ENCODE measurements around the gene CORO7.

Gene CORO7

GRCh38 chr16:4317532-4318450 is 98.6 kb downstream of the CORO7 start:
- no peak for TF ChIP-seq CTCF (IDR thresholded peaks at IDR 0.05; ENCODE audit: low read depth, low read length)
- DNase-seq (ENCODE audit: extremely low read depth, low read depth): no peak

- TF ChIP-seq CTCF (IDR thresholded peaks at IDR 0.05; ENCODE audit: low read depth, low read length): no peak
- DNase-seq (ENCODE audit: extremely low read depth, low read depth): no peak
These were observed 99.4 kb downstream of the CORO7 start for GRCh38 chr16:4316864-4317531.

GRCh38 chr16:4316108-4316863 is 100.1 kb downstream of the CORO7 start:
- DNase-seq (ENCODE audit: extremely low read depth, low read depth): no peak
- TF ChIP-seq CTCF (IDR thresholded peaks at IDR 0.05; ENCODE audit: low read depth, low read length): no peak

- peak; percentile 78 for DNase-seq (ENCODE audit: extremely low read depth, low read depth)
These were observed 100.9 kb downstream of the CORO7 start, which contains the start of gene GLIS2 for GRCh38 chr16:4315186-4316107. Gene GLIS2 (plus strand): TSS chr16:4316067. CDS start chr16:4332281, 16,214 bp downstream.

GRCh38 chr16:4314532-4315185 is 101.7 kb downstream of the CORO7 start:
- TF ChIP-seq CTCF (IDR thresholded peaks at IDR 0.05; ENCODE audit: low read depth, low read length): no peak; the same call in 1 of the 2 replicates
- DNase-seq (ENCODE audit: extremely low read depth, low read depth): no peak

More at GRCh38 chr16:4315186-4316107, 100.9 kb downstream of the CORO7 start, which contains the start of gene GLIS2:
- TF ChIP-seq CTCF (IDR thresholded peaks at IDR 0.05; ENCODE audit: low read depth, low read length): no peak
